ENCODE data around the gene SLC25A23. TPM values are rescaled to one million over a fixed set of nuclear protein-coding genes. Genes with fewer than 3 reads are reported as not detected.

SLC25A23 gene
- total and polyA plus RNA-seq, 9 donors = 26.7 to 74.0 (median 43.8) TPM

Small RNAs within 50 kb of the gene (microRNA-seq; reads per million reads assigned to microRNA genes)
- 1.1 to 29.3 (median 3.4) reads per million in 3 donors for gene MIR3940
- gene MIR6790 = 0 to 0.18 (median 0) reads per million in 3 donors

Small RNAs within 50 kb of the gene (small RNA-seq; reads per million reads assigned to genes)
- gene AC010503.2 (not detected), gene MIR6790 (not detected)

Other genes with a start within 250 kb of the SLC25A23 start
- 100 to 1,000 TPM in 3 of 7 donors, 10 to 100 TPM in 4; 16.3 to 116 (median 95.8) TPM for gene MLLT1, start 179.8 kb downstream of the SLC25A23 start, total RNA-seq
- gene MLLT1, start 179.8 kb downstream of the SLC25A23 start, polyA plus RNA-seq = 10 to 100 TPM; 11.1 to 43.7 TPM
- gene ACER1, start 126.2 kb downstream of the SLC25A23 start, total RNA-seq = under 1 TPM in 3 of 7 donors, not detected in 4; 0.15 to 0.37 (median 0.23) TPM
- gene ACER1, start 126.2 kb downstream of the SLC25A23 start, polyA plus RNA-seq = under 1 TPM in 1 of 2 donors, not detected in 1; 0.35 TPM
- gene CLPP, start 98.3 kb downstream of the SLC25A23 start, total RNA-seq = 10 to 100 TPM; 43.2 to 78.8 (median 54.1) TPM
- 10 to 100 TPM; 12.9 to 46.1 TPM for gene CLPP, start 98.3 kb downstream of the SLC25A23 start, polyA plus RNA-seq
- gene ALKBH7, start 87.0 kb downstream of the SLC25A23 start, total RNA-seq = 100 to 1,000 TPM in 3 of 7 donors, 10 to 100 TPM in 4; 66.7 to 118 (median 99.0) TPM
- gene ALKBH7, start 87.0 kb downstream of the SLC25A23 start, polyA plus RNA-seq = 10 to 100 TPM in 1 of 2 donors, under 1 TPM in 1; 0.55 to 80.8 TPM
- gene PSPN, start 83.9 kb downstream of the SLC25A23 start, total RNA-seq = 1 to 10 TPM in 6 of 7 donors, under 1 TPM in 1; 0.72 to 2.8 (median 2.0) TPM
- gene PSPN, start 83.9 kb downstream of the SLC25A23 start, polyA plus RNA-seq = 1 to 10 TPM; 1.2 TPM
- 10 to 100 TPM; 41.2 to 95.0 (median 65.7) TPM for gene GTF2F1, start 66.6 kb downstream of the SLC25A23 start, total RNA-seq
- gene GTF2F1, start 66.6 kb downstream of the SLC25A23 start, polyA plus RNA-seq = 10 to 100 TPM; 66.9 to 91.5 TPM
- 100 to 1,000 TPM in 5 of 7 donors, 10 to 100 TPM in 2; 56.2 to 260 (median 253) TPM for gene KHSRP, start 35.0 kb downstream of the SLC25A23 start, total RNA-seq
- 100 to 1,000 TPM; 104 to 160 TPM for gene KHSRP, start 35.0 kb downstream of the SLC25A23 start, polyA plus RNA-seq
- gene SLC25A41, start 26.0 kb downstream of the SLC25A23 start, total RNA-seq = under 1 TPM in 3 of 7 donors, not detected in 4; 0.20 to 0.52 (median 0.43) TPM
- under 1 TPM in 1 of 2 donors, not detected in 1; 0.38 TPM for gene SLC25A41, start 26.0 kb downstream of the SLC25A23 start, polyA plus RNA-seq
- 10 to 100 TPM in 1 of 7 donors, 1 to 10 TPM in 3, under 1 TPM in 2, not detected in 1; 0.52 to 30.1 (median 2.0) TPM for gene CRB3, start 4.5 kb upstream of the SLC25A23 start, total RNA-seq
- under 1 TPM in 1 of 2 donors, not detected in 1; 0.33 TPM for gene CRB3, start 4.5 kb upstream of the SLC25A23 start, polyA plus RNA-seq
- gene DENND1C, start 22.0 kb upstream of the SLC25A23 start, total RNA-seq = 1 to 10 TPM in 3 of 7 donors, under 1 TPM in 4; 0.72 to 2.3 (median 1.00) TPM
- 1 to 10 TPM in 1 of 2 donors, under 1 TPM in 1; 0.63 to 1.2 TPM for gene DENND1C, start 22.0 kb upstream of the SLC25A23 start, polyA plus RNA-seq
- gene TUBB4A, start 42.5 kb upstream of the SLC25A23 start, total RNA-seq = 1 to 10 TPM in 3 of 7 donors, under 1 TPM in 2, not detected in 2; 0.88 to 6.4 (median 3.2) TPM
- 10 to 100 TPM in 1 of 2 donors, under 1 TPM in 1; 0.92 to 47.1 TPM for gene TUBB4A, start 42.5 kb upstream of the SLC25A23 start, polyA plus RNA-seq
- gene TNFSF9, start 71.2 kb upstream of the SLC25A23 start, total RNA-seq = 1 to 10 TPM in 1 of 7 donors, under 1 TPM in 5, not detected in 1; 0.12 to 1.1 (median 0.44) TPM
- gene TNFSF9, start 71.2 kb upstream of the SLC25A23 start, polyA plus RNA-seq = under 1 TPM; 0.10 to 0.17 TPM
- under 1 TPM in 1 of 7 donors, not detected in 6; 0.31 TPM for gene CD70, start 131.4 kb upstream of the SLC25A23 start, total RNA-seq
- not detected for gene CD70, start 131.4 kb upstream of the SLC25A23 start, polyA plus RNA-seq
- 1 to 10 TPM in 6 of 7 donors, under 1 TPM in 1; 0.58 to 9.3 (median 3.7) TPM for gene TNFSF14, start 210.4 kb upstream of the SLC25A23 start, total RNA-seq
- 1 to 10 TPM; 1.4 to 1.5 TPM for gene TNFSF14, start 210.4 kb upstream of the SLC25A23 start, polyA plus RNA-seq

Data from ovary (tissue), 9 donors.